Measurements from ENCODE around the gene PLB1.

Gene PLB1

DNA sequence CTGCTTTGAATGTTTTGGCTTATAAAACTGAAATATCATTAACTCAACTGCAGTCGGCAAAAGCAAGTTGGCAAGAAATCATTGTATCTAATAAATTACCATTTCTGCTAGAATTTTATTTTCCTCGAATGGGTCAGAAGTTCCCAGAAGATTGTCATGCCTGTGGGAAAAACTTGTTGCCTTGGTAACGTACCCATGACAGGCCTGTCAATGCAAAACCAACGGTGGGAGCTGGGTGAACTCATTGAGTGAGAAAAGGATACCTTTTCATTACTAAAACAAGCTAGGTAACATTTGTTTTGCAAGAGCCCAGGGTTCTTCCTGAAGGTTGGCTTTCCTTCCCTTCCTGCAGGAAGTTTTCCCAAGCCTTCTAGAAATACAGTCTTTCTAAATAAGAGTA, 9.5 kb downstream of the PLB1 start:
- no peak for DNase-seq

DNA sequence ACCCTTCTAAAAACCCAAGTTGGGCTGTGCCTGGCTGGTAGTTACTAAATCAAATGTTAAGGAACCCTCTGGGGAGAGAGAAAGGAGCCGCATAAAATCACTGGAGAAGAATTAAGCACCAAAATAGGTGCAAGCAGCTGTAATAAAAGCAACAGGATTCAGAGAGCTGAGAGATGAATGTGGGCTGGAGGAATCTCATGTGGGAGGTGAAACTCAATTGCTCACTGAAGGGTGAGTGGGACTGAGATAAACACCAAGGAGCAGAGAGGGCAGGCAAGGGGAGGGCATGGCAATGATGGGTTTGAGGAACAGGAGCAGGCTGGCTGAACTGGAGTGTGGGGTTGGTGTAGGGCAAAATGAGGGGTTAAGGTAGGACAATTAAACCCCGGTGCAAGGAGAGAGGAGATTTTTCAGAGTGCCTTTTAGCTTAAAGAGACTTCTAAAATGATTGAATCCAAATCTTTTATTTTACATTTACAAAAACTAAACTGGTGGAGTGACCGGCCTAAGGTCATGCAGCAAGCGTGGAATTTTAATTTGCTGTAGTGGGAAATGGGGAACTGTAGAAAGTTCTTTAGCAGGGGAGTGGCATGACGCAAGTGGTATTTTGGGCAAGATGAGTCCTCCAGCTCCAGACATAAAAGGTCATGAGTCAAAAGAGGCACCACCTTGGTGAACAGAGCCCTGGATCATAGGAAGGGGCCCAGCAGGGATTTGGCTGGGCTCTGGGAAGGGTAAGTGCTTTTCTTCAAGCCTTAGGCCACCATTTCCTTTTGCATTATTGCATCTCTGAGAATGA, 10.5 kb downstream of the PLB1 start:
- no peak for DNase-seq

DNA sequence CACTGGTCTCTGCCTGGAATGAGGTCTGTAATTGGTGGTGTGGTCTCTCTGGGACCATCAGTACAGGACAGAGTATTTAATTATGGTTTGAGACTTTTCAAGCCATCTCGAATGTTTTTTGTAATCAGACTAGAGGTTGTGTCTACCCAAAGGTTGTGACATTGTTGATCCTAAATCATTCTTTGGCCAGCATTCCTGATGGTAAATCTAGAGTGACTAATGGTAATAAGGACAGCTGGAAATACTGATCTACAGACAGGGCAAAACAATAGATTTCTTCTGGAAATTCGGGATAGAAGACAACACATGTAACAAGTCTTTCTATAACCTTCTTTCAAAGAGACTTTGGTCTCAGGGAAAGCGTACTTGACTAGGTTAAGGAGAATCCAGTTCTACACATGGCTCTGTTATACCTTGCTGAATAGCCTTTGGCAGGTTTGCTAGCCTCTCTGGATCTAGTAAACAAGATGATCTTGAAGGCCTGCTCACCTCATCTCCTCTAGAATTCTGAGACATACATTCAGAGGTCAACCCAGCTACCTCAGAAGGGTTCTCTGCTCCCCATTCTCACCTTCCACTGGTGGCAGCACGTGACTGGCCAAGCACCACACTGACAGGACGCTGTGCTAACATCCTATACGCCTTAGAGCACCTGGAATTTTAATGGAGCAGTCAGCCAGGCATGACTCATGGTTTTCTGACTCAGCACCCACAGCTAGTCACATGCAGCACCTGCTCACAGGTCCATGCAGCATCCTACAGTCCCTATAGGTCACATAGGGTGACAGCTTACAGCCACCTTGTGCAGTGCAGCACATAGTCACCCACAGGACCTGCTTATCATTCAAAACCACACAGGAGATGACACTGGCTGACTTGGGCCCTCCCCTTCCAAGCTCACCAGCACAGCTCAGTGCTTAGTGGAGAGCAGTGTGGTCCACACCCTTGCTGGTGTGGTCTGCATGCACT, 12.2 kb downstream of the PLB1 start:
- no peak for DNase-seq

- DNase-seq: no peak
Observed at GRCh38 chr2:28509361-28509760, 13.5 kb downstream of the PLB1 start.

DNA sequence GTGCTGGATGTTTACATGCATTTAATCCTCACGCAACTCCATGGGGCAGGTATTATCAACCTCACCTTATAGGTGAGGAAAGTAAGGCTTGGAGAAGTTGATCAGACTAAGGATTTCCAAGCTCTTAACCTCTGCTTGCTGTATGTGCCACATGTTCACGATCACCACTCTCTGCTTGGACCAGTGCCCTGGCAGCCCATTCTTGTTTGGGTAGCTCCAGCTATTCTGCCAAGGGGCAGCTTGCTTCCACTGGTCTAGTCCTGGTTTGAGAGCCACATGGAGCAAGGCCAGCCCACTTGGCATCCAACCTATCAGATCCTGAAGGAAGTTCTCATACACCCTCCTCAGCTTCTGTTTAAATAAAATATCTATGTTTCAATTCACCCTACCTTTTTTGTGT, 14.3 kb downstream of the PLB1 start:
- no peak for DNase-seq

GRCh38 chr2:28511871-28512606, 16.2 kb downstream of the PLB1 start:
- no peak for DNase-seq

DNA sequence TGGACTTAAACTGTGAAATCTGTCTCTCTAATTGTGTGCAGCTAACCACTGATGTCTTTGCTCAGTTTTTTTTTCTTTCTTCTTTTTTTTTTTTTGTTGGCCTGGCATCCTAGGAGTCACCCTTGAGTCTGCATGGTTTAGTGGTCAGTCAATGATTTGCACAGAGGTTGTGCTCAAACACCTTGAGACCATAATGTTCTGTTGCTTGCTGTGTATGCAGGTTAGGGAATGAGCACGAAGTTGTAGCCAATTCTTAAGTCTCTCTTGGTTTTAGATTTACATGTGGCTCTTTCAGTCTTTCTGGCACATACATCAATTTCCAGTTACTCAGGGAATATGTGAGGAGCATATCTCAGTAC, 16.7 kb downstream of the PLB1 start:
- no peak for DNase-seq

DNA sequence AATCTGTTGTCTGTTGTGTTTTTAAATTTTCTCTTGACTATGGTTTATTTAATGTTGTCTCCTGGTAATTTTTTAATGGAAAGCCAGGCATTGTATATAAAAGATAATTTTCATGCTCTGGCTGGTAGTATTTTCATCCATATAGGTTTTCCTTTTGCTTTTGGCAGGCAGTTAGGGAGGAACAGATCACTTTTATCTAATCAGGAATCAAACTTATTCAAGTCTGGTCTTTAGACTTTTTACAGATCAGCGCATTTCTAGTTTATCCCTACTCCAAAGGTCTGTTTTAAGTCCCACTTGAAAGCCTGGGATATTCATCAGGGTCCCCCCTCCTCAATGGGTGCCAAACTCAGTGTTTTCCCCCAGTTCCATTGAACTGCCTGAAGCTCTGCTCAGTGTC, 17.2 kb downstream of the PLB1 start:
- no peak for DNase-seq

DNA sequence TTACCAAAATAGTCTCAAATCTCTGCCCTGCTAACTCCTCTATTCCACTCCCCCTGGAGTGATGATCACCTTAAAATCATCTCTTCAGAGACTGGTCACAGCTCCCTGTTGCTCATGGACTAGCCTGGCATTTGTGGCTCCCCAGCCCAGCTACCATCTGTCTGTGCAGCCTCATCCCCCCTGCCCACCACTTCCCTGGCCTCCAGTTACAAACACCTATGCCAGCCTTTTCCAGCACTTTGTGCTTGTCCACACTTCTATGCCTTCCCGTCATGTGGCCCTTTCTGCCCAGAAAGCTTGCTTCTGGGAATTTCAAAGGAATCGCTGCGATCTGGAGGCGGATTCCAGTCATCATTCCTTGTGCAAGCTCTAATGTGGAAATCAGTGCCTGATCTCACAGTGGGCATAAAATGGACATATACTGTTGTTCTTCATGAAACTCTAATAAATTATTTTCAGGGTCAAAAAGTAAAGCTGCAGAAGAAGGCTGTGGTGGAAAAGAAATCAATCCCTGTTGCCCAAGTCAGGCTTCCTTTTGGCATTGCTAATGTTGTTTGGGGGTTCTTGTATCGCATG, 19.4 kb downstream of the PLB1 start:
- no peak for DNase-seq

DNA sequence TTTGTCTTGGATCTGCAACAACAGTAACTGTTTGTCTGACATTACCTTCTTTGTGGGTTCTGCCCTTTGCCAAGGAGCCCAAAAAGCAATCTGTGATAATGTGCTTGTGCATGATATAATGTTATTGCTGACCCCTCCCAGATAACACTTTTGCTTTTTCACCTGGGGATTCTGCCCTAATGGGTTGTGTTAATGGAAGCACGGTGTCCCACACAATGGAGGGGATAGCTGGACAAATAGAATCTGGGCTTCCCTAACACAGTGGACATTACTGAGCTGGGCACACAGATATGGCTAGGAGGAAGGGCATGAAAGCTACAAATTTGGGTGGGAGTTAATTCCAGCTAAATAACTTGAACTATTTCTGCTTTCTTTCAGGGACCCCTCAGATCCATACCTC, 20.6 kb downstream of the PLB1 start:
- no peak for DNase-seq

DNA sequence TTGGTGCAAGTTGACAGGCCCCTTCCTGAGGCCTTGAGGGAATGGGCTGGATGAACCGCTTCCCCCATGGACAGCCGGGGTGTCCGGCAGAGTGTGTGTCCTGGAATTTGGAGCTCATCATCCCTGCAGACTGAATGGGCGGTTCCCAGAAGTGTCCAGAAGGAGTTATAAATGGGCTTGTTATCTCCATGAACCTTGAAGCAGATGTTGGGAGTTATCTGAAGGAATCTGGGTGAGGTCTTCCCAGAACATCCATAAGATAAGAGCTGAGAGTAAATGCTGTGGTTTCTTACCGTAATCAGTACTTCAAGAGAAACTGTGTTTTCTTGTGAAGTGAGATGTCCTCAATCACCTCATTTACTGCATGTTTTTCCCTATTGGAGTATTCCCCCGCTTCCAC, 21.1 kb downstream of the PLB1 start:
- no peak for DNase-seq

GRCh38 chr2:28521663-28522062, 25.8 kb downstream of the PLB1 start:
- no peak for DNase-seq

- no peak for DNase-seq
Observed at GRCh38 chr2:28522481-28522880, 26.6 kb downstream of the PLB1 start.

DNA sequence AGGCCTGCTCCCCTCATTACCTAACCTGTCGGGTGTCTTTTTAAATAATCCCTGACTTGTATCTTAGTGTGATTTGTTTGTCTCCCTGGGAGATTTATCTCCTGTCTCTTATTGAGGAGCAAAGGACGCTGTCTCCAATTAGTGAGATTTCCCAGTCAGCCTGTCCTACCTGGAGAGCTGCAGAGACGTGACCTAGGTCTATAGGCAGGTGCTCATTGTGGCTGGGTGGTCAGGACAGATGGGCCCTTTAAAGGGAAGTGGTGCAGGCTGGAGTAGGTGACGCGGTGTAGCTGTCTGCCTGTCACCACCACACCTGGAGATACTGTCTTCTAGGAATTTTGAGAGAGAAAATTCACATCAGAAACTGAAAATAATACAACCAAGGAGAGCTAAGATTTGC, 28.0 kb downstream of the PLB1 start:
- DNase-seq: no peak

DNA sequence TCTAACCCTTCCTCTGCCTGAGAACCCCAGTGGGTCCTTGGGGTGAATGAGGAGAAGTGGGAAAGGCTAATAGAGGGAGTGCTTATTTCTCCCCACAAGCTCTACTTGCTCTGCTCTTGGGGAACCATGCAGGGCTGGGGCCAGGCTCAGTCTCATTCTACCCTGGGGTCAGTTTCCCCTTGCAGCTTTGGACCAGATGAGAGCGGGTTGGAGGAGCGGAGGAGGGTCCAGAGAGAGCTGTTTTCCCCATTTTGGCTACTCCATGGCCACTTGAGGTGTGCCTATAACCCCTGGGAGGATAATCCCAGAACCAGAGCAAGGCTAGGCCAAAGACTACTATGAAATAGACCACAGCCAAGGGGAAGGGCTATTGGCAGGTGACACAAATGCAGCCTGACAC, 29.6 kb downstream of the PLB1 start:
- DNase-seq: no peak

- no peak for DNase-seq
Observed at GRCh38 chr2:28526527-28527132, 30.8 kb downstream of the PLB1 start.

- peak; percentile 46 for DNase-seq
Observed at GRCh38 chr2:28527196-28527595, 31.3 kb downstream of the PLB1 start.

DNA sequence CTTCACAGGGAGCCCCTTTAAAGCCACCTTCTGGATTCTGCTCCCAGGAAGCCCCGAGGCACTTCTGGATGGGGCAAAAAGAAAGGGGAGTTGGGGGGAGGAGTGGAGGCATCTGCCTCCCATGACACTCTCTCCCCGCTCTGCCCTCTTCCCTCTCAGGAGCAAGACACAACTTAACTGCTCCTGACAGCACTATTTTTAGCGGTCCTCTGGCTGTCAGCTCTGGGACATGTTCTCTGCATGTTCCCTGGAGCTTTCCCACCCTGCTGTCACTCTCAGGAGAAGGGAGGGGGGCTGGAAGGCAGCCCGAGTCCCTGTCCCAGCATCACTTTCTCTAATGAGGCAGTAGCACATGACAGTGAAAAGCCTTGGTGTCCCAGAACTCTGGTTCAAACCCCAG, 32.3 kb downstream of the PLB1 start:
- no peak for DNase-seq

GRCh38 chr2:28530782-28531181, 34.9 kb downstream of the PLB1 start:
- DNase-seq: no peak

GRCh38 chr2:28532399-28532798, 36.5 kb downstream of the PLB1 start:
- DNase-seq: no peak

- no peak for DNase-seq
Observed at GRCh38 chr2:28533044-28533680, 37.3 kb downstream of the PLB1 start.

DNA sequence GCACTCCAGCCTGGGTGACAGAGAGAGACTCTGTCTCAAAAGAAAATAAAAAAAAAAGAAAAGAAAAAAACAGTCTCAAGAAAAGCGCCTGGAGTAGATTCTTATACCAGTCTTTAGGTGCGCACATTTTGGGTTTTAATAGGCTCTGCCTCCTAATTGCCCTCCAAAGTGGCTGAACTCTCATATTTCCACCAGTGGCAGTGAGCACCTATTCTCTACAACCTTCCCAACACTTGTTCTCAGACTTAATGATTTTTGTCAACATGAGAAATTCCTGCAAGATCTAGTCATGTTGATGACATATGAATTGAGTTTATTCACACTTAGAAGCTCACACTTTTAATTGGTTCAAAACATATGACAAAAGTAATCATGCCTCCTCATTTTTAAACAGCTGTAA, 39.0 kb downstream of the PLB1 start:
- DNase-seq: no peak

Measured in right hindlimb (tissue), 1 donor.